Right atrium auricular region (tissue), 2 donors: ENCODE data around the gene CSN1S1. TPM values are rescaled to one million over a fixed set of nuclear protein-coding genes. Genes with fewer than 3 reads are reported as not detected.

Source experiments
- DNase-seq: peaks from one replicate; pipeline ENCODE4 v3.0.0-alpha.2; 2019; ENCODE audit warnings: low spot score
- H3K27ac ChIP-seq, 2 donors: fragments of 200-600 bp; sonication (generic); 1 replicate in 1 of 2; 2 replicates in 1 of 2; pipeline ENCODE4 v1.5.1; 2016 to 2019
- H3K27me3 ChIP-seq, 2 donors: fragments of 200-600 bp; sonication (generic); one replicate each; pipeline versions ENCODE4 v1.5.1 to v1.6.0; 2017 to 2019
- H3K36me3 ChIP-seq: fragments of 200-600 bp; sonication (generic); one replicate; pipeline ENCODE4 v1.5.1; 2016
- H3K4me1 ChIP-seq, 2 donors: fragments of 200-600 bp; sonication (generic); one replicate each; pipeline versions ENCODE4 v1.5.1 to v1.6.0; 2017 to 2019
- H3K4me3 ChIP-seq, 2 donors: fragments of 200-600 bp; sonication (generic); 1 replicate in 1 of 2; 2 replicates in 1 of 2; pipeline ENCODE4 v1.5.1; 2017 to 2019; ENCODE audit warnings: mild to moderate bottlenecking in 1 of 2, moderate library complexity in 1 of 2
- H3K9me3 ChIP-seq, 2 donors: fragments of 200-600 bp; sonication (generic); one replicate each; pipeline ENCODE4 v1.5.1; 2019
- CTCF ChIP-seq, 2 donors: fragments of 200-600 bp; sonication (generic); IDR thresholded peaks; one replicate each; pipeline ENCODE4 v1.5.1; 2019; ENCODE audit warnings: antibody characterized with exemption in 2 of 2
- total RNA-seq, 2 donors: library from RNA; depleted of rRNA; stranded (reverse); fragments of >200 nt; gene quantifications; one replicate each; pipeline ENCODE4 v1.1.0, GENCODE V29; 2016

CSN1S1 gene
- total RNA-seq, 2 donors from 2014 or later: not detected

GRCh38 chr4:69974631-69975030, 43.8 kb downstream of the CSN1S1 start:
- no peaks in the 10 kb centered on the region for H3K9me3 ChIP-seq
- no peaks in the 10 kb centered on the region for H3K4me1 ChIP-seq
- no peak for TF ChIP-seq CTCF (IDR thresholded peaks at IDR 0.05)
- H3K27me3 ChIP-seq: no peaks in the 10 kb centered on the region
- no peak overlapping the region for H3K27ac ChIP-seq
- H3K36me3 ChIP-seq: no peaks in the 10 kb centered on the region
- no peak for DNase-seq
- no peak overlapping the region for H3K4me3 ChIP-seq

- Histone ChIP-seq H3K4me3 (no peak overlapping the region), H3K27me3 (no peaks in the 10 kb centered on the region), H3K4me1 (no peaks in the 10 kb centered on the region), H3K27ac (no peak overlapping the region), H3K36me3 (no peaks in the 10 kb centered on the region), H3K9me3 (no peaks in the 10 kb centered on the region)
- no peak for TF ChIP-seq CTCF (IDR thresholded peaks at IDR 0.05)
- no peak for DNase-seq
These were observed 46.7 kb downstream of the CSN1S1 start for GRCh38 chr4:69977582-69977981.

- no peak overlapping the region for H3K4me3 ChIP-seq
- no peaks in the 10 kb centered on the region for H3K27me3 ChIP-seq
- TF ChIP-seq CTCF (IDR thresholded peaks at IDR 0.05): no peak
- DNase-seq: no peak
- H3K4me1 ChIP-seq: no peaks in the 10 kb centered on the region
- no peak overlapping the region for H3K27ac ChIP-seq
- no peaks in the 10 kb centered on the region for H3K36me3 ChIP-seq
- no peaks in the 10 kb centered on the region for H3K9me3 ChIP-seq
These were observed 53.2 kb downstream of the CSN1S1 start for GRCh38 chr4:69984030-69984443.

- H3K27me3 ChIP-seq: no peaks in the 10 kb centered on the region
- no peak overlapping the region for H3K4me3 ChIP-seq
- H3K36me3 ChIP-seq: no peaks in the 10 kb centered on the region
- no peaks in the 10 kb centered on the region for H3K4me1 ChIP-seq
- H3K9me3 ChIP-seq: no peaks in the 10 kb centered on the region
- no peak overlapping the region for H3K27ac ChIP-seq
- no peak for DNase-seq
- TF ChIP-seq CTCF (IDR thresholded peaks at IDR 0.05): no peak
These were observed 55.8 kb downstream of the CSN1S1 start for GRCh38 chr4:69986663-69987062.

- DNase-seq: no peak
- H3K27me3 ChIP-seq: no peaks in the 10 kb centered on the region
- TF ChIP-seq CTCF (IDR thresholded peaks at IDR 0.05): no peak
- H3K4me3 ChIP-seq: no peak overlapping the region
- H3K27ac ChIP-seq: no peak overlapping the region
- no peaks in the 10 kb centered on the region for H3K4me1 ChIP-seq
- no peaks in the 10 kb centered on the region for H3K9me3 ChIP-seq
- no peaks in the 10 kb centered on the region for H3K36me3 ChIP-seq
These were observed 60.1 kb downstream of the CSN1S1 start for GRCh38 chr4:69991016-69991415.

GRCh38 chr4:69994782-69995181, 63.9 kb downstream of the CSN1S1 start:
- no peak for DNase-seq
- TF ChIP-seq CTCF (IDR thresholded peaks at IDR 0.05): no peak
- no peaks in the 10 kb centered on the region for H3K9me3 ChIP-seq

More at GRCh38 chr4:69994782-69995181, 63.9 kb downstream of the CSN1S1 start:
- no peaks in the 10 kb centered on the region for H3K27me3 ChIP-seq
- H3K36me3 ChIP-seq: no peaks in the 10 kb centered on the region
- H3K4me1 ChIP-seq: no peaks in the 10 kb centered on the region
- H3K4me3 ChIP-seq: no peak overlapping the region
- H3K27ac ChIP-seq: no peak overlapping the region
